Measurements from ENCODE around the gene TET3. TPM values are rescaled to one million over a fixed set of nuclear protein-coding genes. Genes with fewer than 3 reads are reported as not detected.

TET3 gene
- total RNA-seq, 5 donors from 2014 or later (not counting 1 experiment from before 2014, with no cell fraction given): 22.5 to 32.2 (median 26.8) TPM

- no peak overlapping the region for H3K27ac ChIP-seq (ENCODE audit: low read length)
- H3K9me3 ChIP-seq: no peaks in the 10 kb centered on the region
- WGBS (ENCODE audit: insufficient coverage): 90% methylated on average over 4 of the region's 4 CpGs
- DNase-seq (no peak), ATAC-seq (replicated peaks in 1 of 4) (no peak)
- H3K4me3 Mint-ChIP-seq: peak overlapping the region in 1 of 3 donors; percentile 18
- ChIA-PET POLR2A (interaction anchor here in 1 of 2 donors (0.6 kb wide), 1 partner anchor 153 kb away, joined by 3 read pairs; no protein-coding TSS in a partner anchor), CTCF (no interaction called here)
- peak overlapping the region in 1 of 2 donors; percentile 6 for H3K27ac Mint-ChIP-seq
- peaks cover 11 to 51% of the 10 kb centered on the region in 2 experiments for H3K4me1 ChIP-seq (ENCODE audit: control insufficient read depth in 1 of 2, extremely low read depth in 1 of 2, insufficient read depth in 2 of 2, low read length in 2 of 2)
- no peaks in the 10 kb centered on the region for H3K27me3 Mint-ChIP-seq
- peaks cover 3 to 4% (median 3%) of the 10 kb centered on the region in 3 donors for H3K9me3 Mint-ChIP-seq
- H3K36me3 Mint-ChIP-seq: peaks cover 35% of the 10 kb centered on the region
- no peaks in the 10 kb centered on the region for H3K27me3 ChIP-seq (replicated peaks in 1 of 2; ENCODE audit: control insufficient read depth in 2 of 2, extremely low read depth in 1 of 2, insufficient read depth in 2 of 2, low read length in 1 of 2)
- peaks cover 5 to 9% of the 10 kb centered on the region in 2 donors for H3K36me3 ChIP-seq (ENCODE audit: control insufficient read depth in 2 of 2, extremely low read depth in 1 of 2, insufficient read depth in 1 of 2, low read length in 1 of 2)
- no peak overlapping the region for H3K4me3 ChIP-seq (ENCODE audit: control insufficient read depth in 1 of 2, extremely low read depth in 1 of 2, low read length in 1 of 2)
- H3K4me1 Mint-ChIP-seq: peaks cover 75 to 84% (median 77%) of the 10 kb centered on the region in 3 donors
Observed at GRCh38 chr2:73992036-73992435, 7.3 kb downstream of the TET3 start.

DNA sequence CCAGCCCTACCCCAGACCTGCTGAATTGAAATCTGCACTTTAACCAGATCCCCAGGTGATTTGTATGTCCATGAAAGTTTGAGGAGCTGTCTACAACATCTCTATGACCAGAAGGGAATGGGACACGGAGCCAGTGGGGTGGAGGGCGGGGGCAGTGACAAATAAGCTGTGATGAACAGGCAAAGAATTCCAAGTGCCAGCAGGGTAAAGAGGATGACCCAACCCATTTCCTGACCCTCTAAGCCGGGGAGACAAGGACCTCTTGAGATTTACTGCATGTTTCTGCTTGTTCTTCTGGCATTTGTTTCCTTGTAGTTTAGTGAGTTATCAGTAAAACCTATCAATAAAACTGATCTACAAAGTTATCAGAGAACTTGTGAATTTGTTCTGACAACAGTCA, 8.7 kb downstream of the TET3 start:
- no peaks in the 10 kb centered on the region for H3K9me3 ChIP-seq
- no peak for ATAC-seq (replicated peaks in 1 of 4)
- DNase-seq: no peak
- peaks cover 34% of the 10 kb centered on the region for H3K36me3 Mint-ChIP-seq
- no peaks in the 10 kb centered on the region for H3K27me3 Mint-ChIP-seq
- no peaks in the 10 kb centered on the region for H3K27me3 ChIP-seq (replicated peaks in 1 of 2; ENCODE audit: control insufficient read depth in 2 of 2, extremely low read depth in 1 of 2, insufficient read depth in 2 of 2, low read length in 1 of 2)
- no peak overlapping the region for H3K27ac ChIP-seq (ENCODE audit: low read length)
- peak overlapping the region; percentile 37 to 78 for H3K27ac Mint-ChIP-seq
- peaks cover 15 to 51% of the 10 kb centered on the region in 2 experiments for H3K4me1 ChIP-seq (ENCODE audit: control insufficient read depth in 1 of 2, extremely low read depth in 1 of 2, insufficient read depth in 2 of 2, low read length in 2 of 2)
- peaks cover 3 to 4% (median 3%) of the 10 kb centered on the region in 3 donors for H3K9me3 Mint-ChIP-seq
- ChIA-PET POLR2A (no interaction called here), CTCF (no interaction called here)
- peaks cover 5 to 9% of the 10 kb centered on the region in 2 donors for H3K36me3 ChIP-seq (ENCODE audit: control insufficient read depth in 2 of 2, extremely low read depth in 1 of 2, insufficient read depth in 1 of 2, low read length in 1 of 2)
- no CpG with 5 or more reads among the region's 3 CpGs for WGBS (ENCODE audit: insufficient coverage)
- H3K4me1 Mint-ChIP-seq: peaks cover 75 to 84% (median 77%) of the 10 kb centered on the region in 3 donors
- H3K4me3 ChIP-seq (ENCODE audit: control insufficient read depth in 1 of 2, extremely low read depth in 1 of 2, low read length in 1 of 2): no peak overlapping the region
- H3K4me3 Mint-ChIP-seq: peak overlapping the region in 1 of 3 donors; percentile 31

GRCh38 chr2:73993778-73994177, 9.1 kb downstream of the TET3 start:
- no peaks in the 10 kb centered on the region for H3K27me3 Mint-ChIP-seq
- ChIA-PET CTCF (no interaction called here), POLR2A (no interaction called here)
- peaks cover 32% of the 10 kb centered on the region for H3K36me3 Mint-ChIP-seq
- peaks cover 75 to 84% (median 78%) of the 10 kb centered on the region in 3 donors for H3K4me1 Mint-ChIP-seq
- DNase-seq (no peak), ATAC-seq (replicated peaks in 1 of 4) (no peak)
- H3K36me3 ChIP-seq (ENCODE audit: control insufficient read depth in 2 of 2, extremely low read depth in 1 of 2, insufficient read depth in 1 of 2, low read length in 1 of 2): peaks cover 5 to 9% of the 10 kb centered on the region in 2 donors
- WGBS (ENCODE audit: insufficient coverage): 38% methylated on average over 4 of the region's 4 CpGs
- H3K27ac ChIP-seq (ENCODE audit: low read length): no peak overlapping the region
- peaks cover 14 to 53% of the 10 kb centered on the region in 2 experiments for H3K4me1 ChIP-seq (ENCODE audit: control insufficient read depth in 1 of 2, extremely low read depth in 1 of 2, insufficient read depth in 2 of 2, low read length in 2 of 2)
- peaks cover 3 to 4% (median 3%) of the 10 kb centered on the region in 3 donors for H3K9me3 Mint-ChIP-seq
- no peaks in the 10 kb centered on the region for H3K9me3 ChIP-seq
- H3K27me3 ChIP-seq (replicated peaks in 1 of 2; ENCODE audit: control insufficient read depth in 2 of 2, extremely low read depth in 1 of 2, insufficient read depth in 2 of 2, low read length in 1 of 2): no peaks in the 10 kb centered on the region
- peak overlapping the region in 1 of 3 donors; percentile 31 for H3K4me3 Mint-ChIP-seq
- H3K4me3 ChIP-seq (ENCODE audit: control insufficient read depth in 1 of 2, extremely low read depth in 1 of 2, low read length in 1 of 2): no peak overlapping the region
- H3K27ac Mint-ChIP-seq: peak overlapping the region; percentile 41 to 78

DNA sequence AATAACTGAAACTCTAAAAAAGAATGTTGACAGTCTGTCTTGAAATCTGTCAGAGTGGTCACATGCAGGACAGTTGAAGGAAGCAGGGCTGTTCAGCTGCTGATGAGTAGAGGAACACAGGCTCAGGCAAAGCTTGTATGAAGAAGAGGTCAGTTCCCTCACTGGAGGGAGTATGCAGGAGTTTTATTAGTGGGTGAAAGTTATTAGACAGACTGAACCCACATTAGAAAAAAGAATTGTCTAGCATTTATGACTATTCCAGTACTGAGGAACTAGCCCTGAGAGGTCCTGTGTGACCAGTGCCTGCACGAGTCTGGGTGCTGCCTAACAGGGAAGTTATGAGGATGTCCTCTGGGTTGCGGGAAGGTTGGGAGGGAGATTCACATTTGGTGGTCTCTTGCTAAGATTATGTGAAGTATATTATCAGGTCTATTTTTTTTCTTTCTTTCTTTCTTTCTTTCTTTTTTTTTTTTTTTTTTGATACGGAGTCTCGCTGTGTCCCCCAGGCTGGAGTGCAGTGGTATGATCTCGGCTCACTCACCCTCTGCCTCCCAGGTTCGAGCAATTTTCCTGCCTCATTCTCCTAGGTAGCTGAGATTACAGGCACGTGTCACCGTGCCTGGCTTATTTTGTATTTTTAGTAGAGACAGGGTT, 9.6 kb downstream of the TET3 start:
- Mint-ChIP-seq H3K27me3 (no peaks in the 10 kb centered on the region), H3K4me1 (peaks cover 76 to 84% (median 78%) of the 10 kb centered on the region in 3 donors), H3K36me3 (peaks cover 29% of the 10 kb centered on the region), H3K9me3 (peaks cover 3 to 4% (median 3%) of the 10 kb centered on the region in 3 donors), H3K27ac (peak overlapping the region; percentile 41 to 78), H3K4me3 (peak overlapping the region in 1 of 3 donors; percentile 31)
- Histone ChIP-seq H3K4me3 (ENCODE audit: control insufficient read depth in 1 of 2, extremely low read depth in 1 of 2, low read length in 1 of 2) (no peak overlapping the region), H3K9me3 (no peaks in the 10 kb centered on the region), H3K36me3 (ENCODE audit: control insufficient read depth in 2 of 2, extremely low read depth in 1 of 2, insufficient read depth in 1 of 2, low read length in 1 of 2) (peaks cover 5 to 9% of the 10 kb centered on the region in 2 donors), H3K4me1 (ENCODE audit: control insufficient read depth in 1 of 2, extremely low read depth in 1 of 2, insufficient read depth in 2 of 2, low read length in 2 of 2) (peaks cover 10 to 53% of the 10 kb centered on the region in 2 experiments), H3K27me3 (replicated peaks in 1 of 2; ENCODE audit: control insufficient read depth in 2 of 2, extremely low read depth in 1 of 2, insufficient read depth in 2 of 2, low read length in 1 of 2) (no peaks in the 10 kb centered on the region), H3K27ac (ENCODE audit: low read length) (no peak overlapping the region)
- ChIA-PET CTCF (interaction anchor here in 1 of 2 donors (0.7 kb wide), 1 partner anchor 109 kb away, joined by 4 read pairs; no protein-coding TSS in a partner anchor), POLR2A (no interaction called here)
- WGBS (ENCODE audit: insufficient coverage): 92% methylated on average over 2 of the region's 8 CpGs
- ATAC-seq (replicated peaks in 1 of 4) (no peak), DNase-seq (no peak)

DNA sequence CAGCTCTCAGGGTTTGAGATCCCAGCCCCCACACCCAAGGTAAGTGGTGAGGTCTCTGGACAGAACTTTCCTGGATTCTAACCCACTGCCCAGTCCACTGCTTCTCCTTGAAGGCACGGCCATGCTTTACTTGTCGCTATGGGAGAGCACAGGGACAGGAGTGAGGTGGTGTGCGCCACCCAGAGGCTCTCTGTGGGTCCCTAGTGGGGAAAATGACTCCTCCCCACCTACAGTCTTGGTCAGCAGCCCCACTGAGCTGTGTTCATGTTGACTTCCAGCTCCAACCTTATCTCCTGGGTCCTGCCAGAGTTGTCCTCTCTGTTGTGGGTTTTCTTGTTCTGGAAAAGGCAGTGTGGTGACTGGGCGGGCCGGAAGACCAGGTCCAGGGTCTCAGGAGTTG, 11.1 kb downstream of the TET3 start:
- Mint-ChIP-seq H3K27ac (no peak overlapping the region), H3K27me3 (no peaks in the 10 kb centered on the region), H3K36me3 (peaks cover 14% of the 10 kb centered on the region), H3K4me3 (no peak overlapping the region), H3K4me1 (peaks cover 76 to 84% (median 78%) of the 10 kb centered on the region in 3 donors), H3K9me3 (peaks cover 0 to 4% (median 3%) of the 10 kb centered on the region in 3 donors)
- POLR2A ChIA-PET: interaction anchor here in 1 of 2 donors (0.5 kb wide), 1 partner anchor 39 kb away, joined by 3 read pairs; no protein-coding TSS in a partner anchor
- Histone ChIP-seq H3K4me1 (ENCODE audit: control insufficient read depth in 1 of 2, extremely low read depth in 1 of 2, insufficient read depth in 2 of 2, low read length in 2 of 2) (peaks cover 11 to 57% of the 10 kb centered on the region in 2 experiments), H3K4me3 (ENCODE audit: control insufficient read depth in 1 of 2, extremely low read depth in 1 of 2, low read length in 1 of 2) (no peak overlapping the region), H3K9me3 (no peaks in the 10 kb centered on the region), H3K36me3 (ENCODE audit: control insufficient read depth in 2 of 2, extremely low read depth in 1 of 2, insufficient read depth in 1 of 2, low read length in 1 of 2) (peaks cover 5 to 9% of the 10 kb centered on the region in 2 donors), H3K27me3 (replicated peaks in 1 of 2; ENCODE audit: control insufficient read depth in 2 of 2, extremely low read depth in 1 of 2, insufficient read depth in 2 of 2, low read length in 1 of 2) (no peaks in the 10 kb centered on the region), H3K27ac (ENCODE audit: low read length) (no peak overlapping the region)
- no peak for DNase-seq
- no CpG with 5 or more reads among the region's 5 CpGs for WGBS (ENCODE audit: insufficient coverage)
- CTCF ChIA-PET: interaction anchor here in 1 of 2 donors (1.8 kb wide), 1 partner anchor 156 kb away, joined by 4 read pairs; no protein-coding TSS in a partner anchor
- ATAC-seq (replicated peaks in 1 of 4): no peak

DNA sequence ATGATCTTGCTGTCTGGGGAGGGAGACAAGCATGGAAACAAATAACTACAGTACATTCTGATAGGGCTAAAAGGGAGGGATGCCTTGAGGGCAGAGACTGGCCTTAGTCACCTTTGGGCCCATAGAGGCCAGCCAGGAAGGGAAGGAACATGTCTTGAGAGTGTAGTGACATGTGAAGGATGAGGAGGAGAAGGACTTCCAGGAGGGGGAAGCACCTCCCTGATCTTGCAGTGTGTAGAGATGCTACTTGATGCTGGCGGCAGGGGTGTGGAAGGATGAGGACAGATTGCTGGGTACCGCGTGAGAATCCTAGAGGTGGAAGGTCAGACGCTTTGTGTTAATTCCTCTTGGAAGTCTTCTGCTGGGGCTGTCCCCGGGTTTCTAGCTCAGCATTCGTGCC, 13.1 kb downstream of the TET3 start:
- Mint-ChIP-seq H3K27me3 (no peaks in the 10 kb centered on the region), H3K4me1 (peaks cover 81 to 84% (median 83%) of the 10 kb centered on the region in 3 donors), H3K9me3 (no peaks in the 10 kb centered on the region), H3K36me3 (peaks cover 6% of the 10 kb centered on the region), H3K27ac (peak overlapping the region; percentile 58 to 82), H3K4me3 (peak overlapping the region in 1 of 3 donors; percentile 40)
- H3K27me3 ChIP-seq (replicated peaks in 1 of 2; ENCODE audit: control insufficient read depth in 2 of 2, extremely low read depth in 1 of 2, insufficient read depth in 2 of 2, low read length in 1 of 2): no peaks in the 10 kb centered on the region
- no peaks in the 10 kb centered on the region for H3K9me3 ChIP-seq
- peaks cover 14 to 67% of the 10 kb centered on the region in 2 experiments for H3K4me1 ChIP-seq (ENCODE audit: control insufficient read depth in 1 of 2, extremely low read depth in 1 of 2, insufficient read depth in 2 of 2, low read length in 2 of 2)
- CTCF ChIA-PET: interaction anchor here (0.6 to 1.0 kb wide), 2 partner anchors 11 kb away, joined by 3 read pairs; no protein-coding TSS in a partner anchor
- WGBS (ENCODE audit: insufficient coverage): no CpG with 5 or more reads among the region's 6 CpGs
- POLR2A ChIA-PET: no interaction called here
- H3K27ac ChIP-seq (ENCODE audit: low read length): peak overlapping the region; percentile 0
- DNase-seq (no peak), ATAC-seq (replicated peaks in 1 of 4) (no peak)
- H3K4me3 ChIP-seq (ENCODE audit: control insufficient read depth in 1 of 2, extremely low read depth in 1 of 2, low read length in 1 of 2): no peak overlapping the region
- peaks cover 0 to 3% of the 10 kb centered on the region in 2 donors for H3K36me3 ChIP-seq (ENCODE audit: control insufficient read depth in 2 of 2, extremely low read depth in 1 of 2, insufficient read depth in 1 of 2, low read length in 1 of 2)
